HPDE6-E6E7 (cell line): Measurements from ENCODE around the gene AHNAK.
"Not testable (repeated sequence)": the region's sequence is repeated elsewhere in the genome, so short reads cannot be mapped to it uniquely, and the experiment has no call there.

Experiments
- DNase-seq: peaks from one replicate; pipeline ENCODE4 v3.0.0; 2011; ENCODE audit warnings: missing footprints; ENCODE audit errors: extremely low spot score

The AHNAK gene

GRCh38 chr11:62386083-62386482, 160.5 kb downstream of the AHNAK start:
- not testable (repeated sequence) for DNase-seq

DNA sequence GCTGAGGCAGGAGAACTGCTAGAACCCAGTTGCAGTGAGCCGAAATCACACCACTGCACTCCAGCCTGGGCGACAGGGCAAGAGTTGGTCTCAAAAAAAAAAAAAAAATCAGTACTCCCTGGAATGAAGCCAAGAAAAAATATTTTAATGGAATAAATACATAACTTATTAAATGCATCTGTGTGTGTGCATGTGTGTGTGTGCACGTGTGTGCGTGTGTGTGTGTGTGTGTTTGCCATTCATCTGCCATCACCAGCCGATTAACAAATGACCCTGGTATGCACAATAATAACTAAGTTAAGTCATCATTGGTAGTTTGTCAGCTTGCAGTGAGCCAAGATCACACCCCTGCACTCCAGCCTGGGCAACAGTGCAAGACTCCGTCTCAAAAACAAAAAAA, 162.8 kb downstream of the AHNAK start:
- DNase-seq: no peak
